ENCODE results near the gene EFCC1. TPM values are rescaled to one million over a fixed set of nuclear protein-coding genes. Genes with fewer than 3 reads are reported as not detected.
"Not testable (repeated sequence)": the region's sequence is repeated elsewhere in the genome, so short reads cannot be mapped to it uniquely, and the experiment has no call there.

Gene EFCC1
- total and polyA plus RNA-seq, 2 of the 13 experiments (the other 11 are each of a cell fraction or from before 2014, with no cell fraction given), result not detected

GRCh38 chr3:129087904-129088303 is 86.8 kb downstream of the EFCC1 start:
- BruUV-seq (replicated peaks); CTCF ChIA-PET (ENCODE audit: low intra/inter-chr PET ratio, low total read pairs); H4K20me1 ChIP-seq (ENCODE audit: insufficient read depth, low read length); H3K9me3 ChIP-seq (ENCODE audit: low read length); H2AFZ ChIP-seq (ENCODE audit: low read length); H3K9ac ChIP-seq (ENCODE audit: insufficient read depth, low read depth, low read length); H3K27ac ChIP-seq (ENCODE audit: extremely low read length, insufficient read depth, low read length); H3K79me2 ChIP-seq (ENCODE audit: insufficient read depth, low read length); H3K4me3 ChIP-seq (replicated peaks in 1 of 3; ENCODE audit: insufficient read depth in 1 of 3, low read depth in 2 of 3, low read length in 3 of 3); intact Hi-C loops (cut with micrococcal nuclease; ENCODE audit: unreplicated experiment); POLR2A ChIA-PET; H3K4me2 ChIP-seq (ENCODE audit: low read depth, low read length); H3K27me3 ChIP-seq (ENCODE audit: control insufficient read depth in 1 of 2, insufficient read depth in 2 of 2, low read length in 2 of 2): not testable (repeated sequence)
- Histone ChIP-seq H3K36me3 (replicated peaks in 1 of 2; ENCODE audit: control insufficient read depth in 1 of 2, insufficient read depth in 2 of 2, low read length in 2 of 2) (peaks cover 0 to 12% of the 10 kb centered on the region in 2 experiments; a peak in 2 of 5 replicates), H3K4me1 (ENCODE audit: insufficient read depth, low read length) (peaks cover 24% of the 10 kb centered on the region)
- TF ChIP-seq NR2F6 (IDR thresholded peaks at IDR 0.05), result peak; percentile 42; the same call in 1 of the 2 replicates
- TF ChIP-seq NR2F6 (CRISPR knock-in tag; IDR thresholded peaks at IDR 0.05), result peak; percentile 55; the same call in 1 of the 2 replicates
- TF ChIP-seq ETV5 (CRISPR knock-in tag; IDR thresholded peaks at IDR 0.05; ENCODE audit: borderline replicate concordance), result peak; percentile 13; the same call in 1 of the 2 replicates
- 0 out of 2 replicates have a peak, but pooled peaks have one; percentile 9 for TF ChIP-seq FOXA3 (CRISPR knock-in tag; IDR thresholded peaks at IDR 0.05)
- ATAC-seq (peak; percentile 85), DNase-seq (ENCODE audit: low spot score) (peak; percentile 64), FAIRE-seq (peak; percentile 84)
- in situ Hi-C loops (cut with HindIII; ENCODE audit: extremely low pct_ligation_motif_present, low pct_unique_long_range_greater_than_20kb), result loop anchor here (10.0 kb wide), 1 partner anchor 113 kb away; no protein-coding TSS in a partner anchor
- 0% methylated on average over 3 of the region's 9 CpGs for WGBS (ENCODE audit: low lambda C conversion rate)

- BruUV-seq (replicated peaks); H3K79me2 ChIP-seq (ENCODE audit: insufficient read depth, low read length); CTCF ChIA-PET (ENCODE audit: low intra/inter-chr PET ratio, low total read pairs); H3K27ac ChIP-seq (ENCODE audit: extremely low read length, insufficient read depth, low read length); H2AFZ ChIP-seq (ENCODE audit: low read length); H3K27me3 ChIP-seq (ENCODE audit: control insufficient read depth in 1 of 2, insufficient read depth in 2 of 2, low read length in 2 of 2); DNase-seq (ENCODE audit: low spot score); POLR2A ChIA-PET; FAIRE-seq; intact Hi-C loops (cut with micrococcal nuclease; ENCODE audit: unreplicated experiment); H3K9ac ChIP-seq (ENCODE audit: insufficient read depth, low read depth, low read length); H4K20me1 ChIP-seq (ENCODE audit: insufficient read depth, low read length); H3K9me3 ChIP-seq (ENCODE audit: low read length); H3K4me2 ChIP-seq (ENCODE audit: low read depth, low read length); H3K4me3 ChIP-seq (replicated peaks in 1 of 3; ENCODE audit: insufficient read depth in 1 of 3, low read depth in 2 of 3, low read length in 3 of 3): not testable (repeated sequence)
- no CpG with 5 or more reads among the region's 6 CpGs for WGBS (ENCODE audit: low lambda C conversion rate)
- peak; percentile 36 for ATAC-seq
- H3K4me1 ChIP-seq (ENCODE audit: insufficient read depth, low read length), result peaks cover 24% of the 10 kb centered on the region
- H3K36me3 ChIP-seq (replicated peaks in 1 of 2; ENCODE audit: control insufficient read depth in 1 of 2, insufficient read depth in 2 of 2, low read length in 2 of 2), result peaks cover 0 to 12% of the 10 kb centered on the region in 2 experiments; a peak in 2 of 5 replicates
- in situ Hi-C loops (cut with HindIII; ENCODE audit: extremely low pct_ligation_motif_present, low pct_unique_long_range_greater_than_20kb), result loop anchor here (10.0 kb wide), 1 partner anchor 114 kb away; no protein-coding TSS in a partner anchor
Observed at GRCh38 chr3:129088312-129088711, 87.2 kb downstream of the EFCC1 start.

Other genes with a start within 250 kb of the EFCC1 start
- 37.3 and 38.2 TPM in 2 replicates for gene ACAD9, start 121.7 kb upstream of the EFCC1 start, total RNA-seq (2016; rRNA removed; fragmentation: Illumina TruSeq; extraction: Trizol)
- gene ACAD9, start 121.7 kb upstream of the EFCC1 start, polyA plus RNA-seq (2011; rRNA removed), result 15.3 and 16.7 TPM in 2 replicates
- 0.45 and 0.46 TPM in 2 replicates for gene CFAP92, start 7.2 kb upstream of the EFCC1 start, total RNA-seq (2016; rRNA removed; fragmentation: Illumina TruSeq; extraction: Trizol)
- 0.18 and 0.20 TPM in 2 replicates for gene CFAP92, start 7.2 kb upstream of the EFCC1 start, polyA plus RNA-seq (2011; rRNA removed)
- not detected in 2 replicates for gene GP9, start 59.5 kb downstream of the EFCC1 start, total RNA-seq (2016; rRNA removed; fragmentation: Illumina TruSeq; extraction: Trizol)
- gene GP9, start 59.5 kb downstream of the EFCC1 start, polyA plus RNA-seq (2011; rRNA removed), result not detected in 2 replicates
- gene RAB43, start 120.5 kb downstream of the EFCC1 start, total RNA-seq (2016; rRNA removed; fragmentation: Illumina TruSeq; extraction: Trizol), result 10.2 and 11.8 TPM in 2 replicates
- gene RAB43, start 120.5 kb downstream of the EFCC1 start, polyA plus RNA-seq (2011; rRNA removed), result 18.4 and 23.4 TPM in 2 replicates
- gene ISY1, start 159.8 kb downstream of the EFCC1 start, total RNA-seq (2016; rRNA removed; fragmentation: Illumina TruSeq; extraction: Trizol), result 39.1 and 59.0 TPM in 2 replicates
- gene ISY1, start 159.8 kb downstream of the EFCC1 start, polyA plus RNA-seq (2011; rRNA removed), result 16.9 and 21.0 TPM in 2 replicates
- gene CNBP, start 182.6 kb downstream of the EFCC1 start, total RNA-seq (2016; rRNA removed; fragmentation: Illumina TruSeq; extraction: Trizol), result 354 and 539 TPM in 2 replicates
- 255 and 282 TPM in 2 replicates for gene CNBP, start 182.6 kb downstream of the EFCC1 start, polyA plus RNA-seq (2011; rRNA removed)
- gene COPG1, start 248.3 kb downstream of the EFCC1 start, total RNA-seq (2016; rRNA removed; fragmentation: Illumina TruSeq; extraction: Trizol), result 166 and 201 TPM in 2 replicates
- gene COPG1, start 248.3 kb downstream of the EFCC1 start, polyA plus RNA-seq (2011; rRNA removed), result 96.0 and 98.6 TPM in 2 replicates

Measured in HepG2 (cell line).